ENCODE results near the gene GPR65. TPM values are rescaled to one million over a fixed set of nuclear protein-coding genes. Genes with fewer than 3 reads are reported as not detected.
"Not testable (repeated sequence)": the region's sequence is repeated elsewhere in the genome, so short reads cannot be mapped to it uniquely, and the experiment has no call there.

GPR65 gene
- total RNA-seq, 1 donor from 2014 or later = 0.20 TPM

GRCh38 chr14:88003425-88003824, 1.5 kb upstream of the GPR65 start:
- DNase-seq (ENCODE audit: low read depth in 2 of 2) = no peak

DNA sequence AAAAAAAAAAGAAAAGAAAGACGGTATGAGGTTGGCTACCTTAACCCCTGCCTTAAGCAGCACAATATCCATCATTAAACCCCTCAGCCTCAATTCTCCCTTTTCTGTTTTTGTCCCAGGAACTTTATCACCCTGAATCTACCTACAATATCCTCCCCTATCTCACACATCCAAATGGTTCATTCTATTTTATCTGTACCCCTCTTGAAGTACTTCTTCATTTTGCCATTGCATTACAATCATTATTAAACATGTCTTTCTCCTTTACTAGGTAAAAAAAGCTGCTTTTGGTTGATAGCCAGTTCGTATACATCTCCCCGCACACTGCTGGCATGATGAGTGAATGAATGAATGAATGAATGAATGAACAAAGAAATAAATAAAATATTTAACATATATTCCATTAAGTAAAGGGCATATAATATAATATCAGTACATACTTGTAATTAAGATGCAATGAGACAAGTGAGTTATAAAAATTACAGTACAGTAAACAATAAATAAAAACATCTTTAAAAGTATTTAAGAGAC, 364 bp upstream of the GPR65 start:
- DNase-seq (ENCODE audit: low read depth in 2 of 2) = no peak

DNA sequence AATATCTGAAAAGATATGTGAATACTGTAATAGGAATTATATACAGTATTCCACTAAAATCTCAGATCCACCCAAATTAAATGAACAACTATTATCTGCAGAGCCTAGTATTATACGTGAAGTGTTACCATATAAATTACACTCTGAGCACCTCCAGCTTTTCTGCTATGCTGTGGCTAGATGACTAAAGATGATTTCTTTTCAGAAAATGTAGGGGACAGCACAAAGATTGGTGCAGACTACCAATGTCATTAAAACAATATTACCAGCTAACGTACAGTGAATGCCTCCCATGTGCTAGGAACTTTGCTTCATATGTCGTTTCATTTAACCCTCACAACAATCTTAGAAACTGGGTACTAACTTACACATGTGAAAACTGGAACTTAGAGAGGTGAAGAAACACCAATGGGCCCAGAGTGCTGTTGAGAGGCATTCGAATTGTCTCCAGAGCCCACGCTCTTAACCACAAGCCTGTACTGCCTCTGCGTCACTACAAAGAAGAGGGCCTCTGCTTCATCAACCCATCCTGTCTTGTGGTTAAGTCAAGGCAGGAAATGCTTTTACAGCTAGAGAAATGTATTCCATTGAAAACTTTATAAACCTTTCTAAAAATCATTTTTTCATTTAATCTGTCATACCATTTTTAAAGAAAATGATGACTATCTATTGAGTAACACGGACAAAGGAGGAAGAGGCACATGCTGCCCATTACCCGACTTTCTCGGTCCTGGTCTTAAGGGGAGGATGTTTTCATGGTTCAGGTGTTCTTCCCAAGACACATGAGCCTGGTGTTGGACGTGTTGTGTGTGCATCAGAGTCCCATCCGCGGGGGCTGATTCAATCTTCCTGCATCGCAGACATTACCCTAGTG, 1.3 kb downstream of the GPR65 start:
- DNase-seq (ENCODE audit: low read depth in 2 of 2) = no peak

DNA sequence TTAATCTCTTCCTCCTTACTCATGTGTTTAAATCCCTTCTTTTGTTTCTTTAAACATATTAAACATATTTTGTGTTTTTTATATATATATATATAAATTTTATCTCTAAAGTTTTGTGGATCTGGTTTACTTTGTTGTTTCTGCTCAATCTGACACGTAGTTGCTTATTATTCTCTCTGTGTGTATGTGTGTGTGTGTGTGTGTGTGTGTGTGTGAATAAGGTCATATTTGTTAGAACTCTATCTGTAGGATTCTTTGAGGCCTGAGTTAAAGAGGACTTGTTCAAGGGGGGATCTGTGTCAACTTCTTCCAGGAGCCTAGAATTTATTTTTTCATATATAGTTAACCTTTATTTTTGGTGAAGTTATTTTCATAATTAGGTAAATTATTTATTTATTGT, 2.7 kb downstream of the GPR65 start:
- DNase-seq (ENCODE audit: low read depth in 2 of 2) = no peak

GRCh38 chr14:88008039-88008742, 3.3 kb downstream of the GPR65 start:
- no peak for DNase-seq (ENCODE audit: low read depth in 2 of 2)

DNA sequence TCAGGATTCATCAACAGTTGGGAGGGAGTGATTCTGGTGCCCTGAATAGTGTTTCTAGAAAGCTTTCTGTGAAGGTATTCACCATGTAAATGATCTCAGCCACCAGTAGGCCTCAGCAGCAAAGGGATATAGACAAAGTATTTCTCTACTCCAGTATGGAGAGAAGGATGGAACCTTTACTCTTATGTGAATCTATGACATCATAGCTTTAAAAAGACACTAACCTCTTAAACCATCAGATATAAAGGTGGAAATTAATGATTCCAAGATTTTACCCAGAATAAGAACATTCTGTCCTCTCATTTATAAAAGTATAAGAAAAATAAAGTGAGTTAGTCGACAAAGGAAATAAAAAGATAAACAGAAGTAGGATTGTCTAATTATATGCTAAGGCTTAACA, 4.6 kb downstream of the GPR65 start:
- no peak for DNase-seq (ENCODE audit: low read depth in 2 of 2)

GRCh38 chr14:88010331-88010730, 5.4 kb downstream of the GPR65 start:
- DNase-seq (ENCODE audit: low read depth in 2 of 2) = no peak

- no peak for DNase-seq (ENCODE audit: low read depth in 2 of 2)
These were observed 7.6 kb downstream of the GPR65 start for GRCh38 chr14:88012495-88012894.

- DNase-seq (ENCODE audit: low read depth in 2 of 2) = peak; percentile 70 to 71
These were observed 8.9 kb downstream of the GPR65 start for GRCh38 chr14:88013750-88014349.

- no peak for DNase-seq (ENCODE audit: low read depth in 2 of 2)
These were observed 11.8 kb downstream of the GPR65 start for GRCh38 chr14:88016768-88017167.

DNA sequence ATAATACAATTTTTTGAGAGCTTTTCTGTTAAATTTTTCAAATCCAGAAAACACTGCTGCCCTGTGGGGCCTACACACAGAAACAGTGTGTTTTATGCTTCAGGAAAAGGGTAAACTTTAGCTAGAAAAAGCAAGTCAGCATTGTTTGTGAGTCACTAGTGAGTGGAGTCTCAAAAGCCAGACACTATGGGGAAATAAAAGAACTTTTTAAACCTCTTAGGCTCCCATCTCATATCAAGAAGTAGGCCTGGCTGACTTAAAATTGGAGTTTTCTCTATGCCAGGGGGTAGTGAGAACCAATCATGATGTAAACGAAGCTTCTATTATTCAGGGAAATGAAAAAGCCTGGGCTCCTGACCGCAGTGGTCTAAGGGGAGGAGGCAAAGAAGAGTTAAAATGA, 12.6 kb downstream of the GPR65 start:
- DNase-seq (ENCODE audit: low read depth in 2 of 2) = no peak

- no peak for DNase-seq (ENCODE audit: low read depth in 2 of 2)
These were observed 18.8 kb downstream of the GPR65 start for GRCh38 chr14:88023658-88024187.

GRCh38 chr14:88024252-88025086, 19.5 kb downstream of the GPR65 start:
- not testable (repeated sequence) for DNase-seq (ENCODE audit: low read depth in 2 of 2)

DNA sequence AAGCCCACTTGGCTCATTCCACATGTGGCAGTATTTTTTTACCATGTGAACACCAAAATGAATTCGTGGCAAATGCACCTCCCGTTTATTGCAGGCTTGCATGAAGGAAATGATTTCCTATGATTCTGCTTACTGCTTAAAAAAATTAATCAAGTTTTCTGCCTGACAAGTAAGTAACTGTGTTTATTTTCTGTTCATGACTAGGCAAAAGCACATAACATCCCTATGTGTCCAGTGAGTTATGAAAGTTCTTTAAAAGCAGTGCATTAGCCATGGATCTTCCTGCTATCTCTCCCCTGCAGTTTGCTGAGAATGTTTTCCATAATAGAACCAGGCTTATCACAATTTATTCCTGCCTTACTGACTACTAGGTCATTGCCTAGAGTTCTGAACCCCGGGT, 20.4 kb downstream of the GPR65 start:
- no peak for DNase-seq (ENCODE audit: low read depth in 2 of 2)

DNA sequence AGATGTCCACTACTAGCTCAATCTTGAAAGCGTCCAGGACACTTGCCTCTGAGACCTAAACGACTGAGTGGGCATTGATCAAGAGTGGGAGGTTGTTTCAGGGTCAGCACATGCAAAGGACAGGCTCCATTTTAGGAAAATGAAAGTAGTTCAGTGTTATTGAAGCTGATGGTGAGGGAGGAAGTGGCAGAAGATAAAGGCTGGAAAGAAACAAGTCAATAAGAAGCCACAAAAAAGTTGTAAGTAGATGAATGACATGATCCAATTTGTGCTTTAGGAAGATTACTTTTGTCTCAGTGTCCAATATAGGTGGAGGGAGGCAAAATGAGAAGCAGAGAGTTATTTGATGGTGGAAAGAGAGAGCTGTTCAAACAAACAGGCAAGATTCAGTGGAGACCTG, 22.0 kb downstream of the GPR65 start:
- no peak for DNase-seq (ENCODE audit: low read depth in 2 of 2)

- no peak for DNase-seq (ENCODE audit: low read depth in 2 of 2)
These were observed 24.6 kb downstream of the GPR65 start for GRCh38 chr14:88029500-88029899.

GRCh38 chr14:88030079-88030478, 25.1 kb downstream of the GPR65 start:
- DNase-seq (ENCODE audit: low read depth in 2 of 2) = no peak

GRCh38 chr14:88030892-88031291, 26.0 kb downstream of the GPR65 start:
- no peak for DNase-seq (ENCODE audit: low read depth in 2 of 2)

GRCh38 chr14:88032373-88032772, 27.4 kb downstream of the GPR65 start:
- no peak for DNase-seq (ENCODE audit: low read depth in 2 of 2)

DNA sequence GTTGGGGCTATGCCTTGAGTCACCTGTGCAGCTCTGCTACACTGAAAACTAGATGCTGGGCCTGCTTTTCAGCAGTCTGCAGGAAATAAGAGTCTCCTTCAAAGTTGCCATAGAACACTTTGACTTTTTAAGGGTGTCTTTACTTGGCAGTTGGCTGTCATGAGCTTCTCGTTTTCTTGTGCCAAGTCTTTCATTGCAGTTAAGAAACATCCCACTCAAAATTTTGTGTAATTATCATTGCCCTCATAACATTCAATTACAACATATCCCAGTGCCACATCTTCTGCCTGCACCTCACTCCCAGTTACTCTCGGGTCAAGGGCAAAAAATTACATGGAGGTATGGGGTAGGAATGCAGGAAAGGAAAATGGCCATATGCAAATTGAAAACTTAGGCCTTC, 29.1 kb downstream of the GPR65 start:
- no peak for DNase-seq (ENCODE audit: low read depth in 2 of 2)

DNA sequence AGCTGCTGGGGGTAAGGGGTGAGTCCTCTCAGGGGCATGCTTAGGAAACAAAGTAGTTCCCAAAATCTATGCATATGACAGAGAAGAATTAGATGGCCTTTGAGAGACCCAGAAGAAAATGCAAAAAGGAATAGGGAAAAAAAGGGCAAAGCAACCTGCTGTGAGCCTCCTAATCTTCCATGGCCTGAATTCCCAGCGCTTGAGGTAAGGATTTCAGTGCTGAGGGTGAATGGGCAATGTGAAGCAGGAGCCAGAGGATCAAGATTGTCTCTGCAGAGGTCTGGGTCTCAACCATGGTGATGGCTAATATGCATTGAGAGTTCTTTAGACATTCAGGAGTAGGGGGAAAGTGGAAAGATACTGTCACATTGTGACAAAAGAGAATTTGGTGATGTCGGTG, 31.5 kb downstream of the GPR65 start:
- no peak for DNase-seq (ENCODE audit: low read depth in 2 of 2)
